ENCODE data around the gene NSA2.
"Not testable (repeated sequence)": the region's sequence is repeated elsewhere in the genome, so short reads cannot be mapped to it uniquely, and the experiment has no call there.

The NSA2 gene

GRCh38 chr5:74766849-74767578 lies at the start of gene NSA2, which contains the start of gene GFM2:
Gene NSA2, plus strand, starts transcription at chr5:74767249. Its CDS starts 112 bp downstream, at chr5:74767361.
Gene GFM2, minus strand, starts transcription at chr5:74767117. Its CDS starts 3,375 bp downstream, at chr5:74763742.
- peak; percentile 91 to 98 for DNase-seq

- DNase-seq = no peak
Observed at GRCh38 chr5:74717596-74717995, 49.5 kb upstream of the NSA2 start.

GRCh38 chr5:74722271-74722670 lies 44.8 kb upstream of the NSA2 start:
- DNase-seq = no peak

- no peak for DNase-seq
Observed at GRCh38 chr5:74725331-74725730, 41.7 kb upstream of the NSA2 start.

- DNase-seq = no peak
Observed at GRCh38 chr5:74736759-74737158, 30.3 kb upstream of the NSA2 start.

- no peak for DNase-seq
Observed at GRCh38 chr5:74738406-74738805, 28.6 kb upstream of the NSA2 start.

- not testable (repeated sequence) for DNase-seq
Observed at GRCh38 chr5:74748742-74749141, 18.3 kb upstream of the NSA2 start.

- no peak for DNase-seq
Observed at GRCh38 chr5:74761241-74761640, 5.8 kb upstream of the NSA2 start.

- no peak for DNase-seq
Observed at GRCh38 chr5:74762599-74762998, 4.5 kb upstream of the NSA2 start.

GRCh38 chr5:74763504-74763903 lies 3.5 kb upstream of the NSA2 start:
- no peak for DNase-seq

GRCh38 chr5:74765201-74765600 lies 1.8 kb upstream of the NSA2 start:
- no peak for DNase-seq

- no peak for DNase-seq
Observed at GRCh38 chr5:74765929-74766328, 1.1 kb upstream of the NSA2 start.

- DNase-seq = peak; percentile 44 to 69
Observed at GRCh38 chr5:74766418-74766848, 616 bp upstream of the NSA2 start.

GRCh38 chr5:74767579-74767913 lies 497 bp downstream of the NSA2 start:
- DNase-seq = peak; percentile 67 to 79

GRCh38 chr5:74772359-74772758 lies 5.3 kb downstream of the NSA2 start:
- DNase-seq = peak; percentile 2 to 8

- no peak for DNase-seq
Observed at GRCh38 chr5:74778609-74779008, 11.6 kb downstream of the NSA2 start.

- no peak for DNase-seq
Observed at GRCh38 chr5:74786851-74787250, 19.8 kb downstream of the NSA2 start.

- DNase-seq = no peak
Observed at GRCh38 chr5:74787424-74787823, 20.4 kb downstream of the NSA2 start.

GRCh38 chr5:74791669-74792068 lies 24.6 kb downstream of the NSA2 start:
- not testable (repeated sequence) for DNase-seq

- no peak for DNase-seq
Observed at GRCh38 chr5:74798977-74799911, 32.2 kb downstream of the NSA2 start.

GRCh38 chr5:74801197-74801596 lies 34.1 kb downstream of the NSA2 start:
- no peak for DNase-seq

- no peak for DNase-seq
Observed at GRCh38 chr5:74801941-74802340, 34.9 kb downstream of the NSA2 start.

- no peak for DNase-seq
Observed at GRCh38 chr5:74810915-74811314, 43.9 kb downstream of the NSA2 start.

- no peak for DNase-seq
Observed at GRCh38 chr5:74816875-74817274, 49.8 kb downstream of the NSA2 start.

Measured in inflammatory macrophage treated with lipopolysaccharide for 1 hour (primary cell).